ENCODE data around the gene NEUROG3.

DNA sequence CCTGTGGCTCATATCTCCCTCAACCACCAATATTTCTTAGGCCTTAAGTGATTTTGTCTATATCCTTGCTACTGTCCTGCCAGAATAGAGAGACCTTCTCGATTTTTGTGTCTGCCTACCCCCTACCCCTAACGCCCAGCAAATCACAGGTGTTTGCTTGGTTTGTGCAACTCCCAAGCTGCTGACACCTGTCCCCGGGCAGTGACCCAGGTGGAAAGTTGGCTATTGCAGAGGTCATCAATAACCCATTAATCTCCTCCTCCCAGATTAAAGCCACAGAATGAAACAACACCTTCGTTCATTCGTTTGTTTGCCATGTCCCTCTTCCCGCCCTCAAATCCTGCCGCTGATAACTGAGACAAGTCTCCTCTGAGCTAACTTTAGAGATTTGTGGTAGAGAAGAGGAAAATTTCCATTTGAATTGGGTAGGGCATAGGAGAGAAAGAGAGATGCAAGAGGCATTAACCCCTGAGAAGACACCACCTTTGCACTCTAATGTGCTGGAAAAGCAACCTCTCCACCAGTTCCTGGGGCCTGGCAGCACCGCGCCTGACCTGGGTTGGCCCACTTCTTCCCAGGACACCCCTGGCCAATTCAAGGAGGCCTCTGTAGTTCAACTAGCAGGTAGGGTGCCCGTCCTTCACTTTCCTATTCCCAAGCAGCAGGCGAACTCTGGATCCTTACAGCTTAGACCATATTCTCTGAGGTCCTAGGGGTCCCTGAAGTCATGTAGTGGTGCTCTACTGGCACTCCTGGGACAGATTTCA is 3.0 kb downstream of the NEUROG3 start:
- TF ChIP-seq ZC3H10 (CRISPR knock-in tag; IDR thresholded peaks at IDR 0.05) (no peak), ZFP30 (CRISPR knock-in tag; IDR thresholded peaks at IDR 0.05) (no peak), ZNF8 (CRISPR knock-in tag; IDR thresholded peaks at IDR 0.05) (no peak), RARB (CRISPR knock-in tag; IDR thresholded peaks at IDR 0.05) (no peak)
- TF ChIP-seq, protein P1, sequence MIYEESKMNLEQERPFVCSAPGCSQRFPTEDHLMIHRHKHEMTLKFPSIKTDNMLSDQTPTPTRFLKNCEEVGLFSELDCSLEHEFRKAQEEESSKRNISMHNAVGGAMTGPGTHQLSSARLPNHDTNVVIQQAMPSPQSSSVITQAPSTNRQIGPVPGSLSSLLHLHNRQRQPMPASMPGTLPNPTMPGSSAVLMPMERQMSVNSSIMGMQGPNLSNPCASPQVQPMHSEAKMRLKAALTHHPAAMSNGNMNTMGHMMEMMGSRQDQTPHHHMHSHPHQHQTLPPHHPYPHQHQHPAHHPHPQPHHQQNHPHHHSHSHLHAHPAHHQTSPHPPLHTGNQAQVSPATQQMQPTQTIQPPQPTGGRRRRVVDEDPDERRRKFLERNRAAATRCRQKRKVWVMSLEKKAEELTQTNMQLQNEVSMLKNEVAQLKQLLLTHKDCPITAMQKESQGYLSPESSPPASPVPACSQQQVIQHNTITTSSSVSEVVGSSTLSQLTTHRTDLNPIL (CRISPR knock-in tag; IDR thresholded peaks at IDR 0.05; ENCODE audit: low read depth), result no peak
- TF ChIP-seq, protein P2, sequence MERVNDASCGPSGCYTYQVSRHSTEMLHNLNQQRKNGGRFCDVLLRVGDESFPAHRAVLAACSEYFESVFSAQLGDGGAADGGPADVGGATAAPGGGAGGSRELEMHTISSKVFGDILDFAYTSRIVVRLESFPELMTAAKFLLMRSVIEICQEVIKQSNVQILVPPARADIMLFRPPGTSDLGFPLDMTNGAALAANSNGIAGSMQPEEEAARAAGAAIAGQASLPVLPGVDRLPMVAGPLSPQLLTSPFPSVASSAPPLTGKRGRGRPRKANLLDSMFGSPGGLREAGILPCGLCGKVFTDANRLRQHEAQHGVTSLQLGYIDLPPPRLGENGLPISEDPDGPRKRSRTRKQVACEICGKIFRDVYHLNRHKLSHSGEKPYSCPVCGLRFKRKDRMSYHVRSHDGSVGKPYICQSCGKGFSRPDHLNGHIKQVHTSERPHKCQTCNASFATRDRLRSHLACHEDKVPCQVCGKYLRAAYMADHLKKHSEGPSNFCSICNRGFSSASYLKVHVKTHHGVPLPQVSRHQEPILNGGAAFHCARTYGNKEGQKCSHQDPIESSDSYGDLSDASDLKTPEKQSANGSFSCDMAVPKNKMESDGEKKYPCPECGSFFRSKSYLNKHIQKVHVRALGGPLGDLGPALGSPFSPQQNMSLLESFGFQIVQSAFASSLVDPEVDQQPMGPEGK (CRISPR knock-in tag; IDR thresholded peaks at IDR 0.05; ENCODE audit: borderline replicate concordance), result no peak
- TF ChIP-seq, protein P3, sequence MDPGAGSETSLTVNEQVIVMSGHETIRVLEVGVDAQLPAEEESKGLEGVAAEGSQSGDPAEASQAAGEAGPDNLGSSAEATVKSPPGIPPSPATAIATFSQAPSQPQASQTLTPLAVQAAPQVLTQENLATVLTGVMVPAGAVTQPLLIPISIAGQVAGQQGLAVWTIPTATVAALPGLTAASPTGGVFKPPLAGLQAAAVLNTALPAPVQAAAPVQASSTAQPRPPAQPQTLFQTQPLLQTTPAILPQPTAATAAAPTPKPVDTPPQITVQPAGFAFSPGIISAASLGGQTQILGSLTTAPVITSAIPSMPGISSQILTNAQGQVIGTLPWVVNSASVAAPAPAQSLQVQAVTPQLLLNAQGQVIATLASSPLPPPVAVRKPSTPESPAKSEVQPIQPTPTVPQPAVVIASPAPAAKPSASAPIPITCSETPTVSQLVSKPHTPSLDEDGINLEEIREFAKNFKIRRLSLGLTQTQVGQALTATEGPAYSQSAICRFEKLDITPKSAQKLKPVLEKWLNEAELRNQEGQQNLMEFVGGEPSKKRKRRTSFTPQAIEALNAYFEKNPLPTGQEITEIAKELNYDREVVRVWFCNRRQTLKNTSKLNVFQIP (CRISPR knock-in tag; IDR thresholded peaks at IDR 0.05; ENCODE audit: borderline replicate concordance, low read depth), result no peak

All from SK-N-SH treated with all-trans-retinoic acid at 6 μM for 48 hours (cell line).